ENCODE measurements around the gene PCDHGA12.

- TF ChIP-seq, protein P1, sequence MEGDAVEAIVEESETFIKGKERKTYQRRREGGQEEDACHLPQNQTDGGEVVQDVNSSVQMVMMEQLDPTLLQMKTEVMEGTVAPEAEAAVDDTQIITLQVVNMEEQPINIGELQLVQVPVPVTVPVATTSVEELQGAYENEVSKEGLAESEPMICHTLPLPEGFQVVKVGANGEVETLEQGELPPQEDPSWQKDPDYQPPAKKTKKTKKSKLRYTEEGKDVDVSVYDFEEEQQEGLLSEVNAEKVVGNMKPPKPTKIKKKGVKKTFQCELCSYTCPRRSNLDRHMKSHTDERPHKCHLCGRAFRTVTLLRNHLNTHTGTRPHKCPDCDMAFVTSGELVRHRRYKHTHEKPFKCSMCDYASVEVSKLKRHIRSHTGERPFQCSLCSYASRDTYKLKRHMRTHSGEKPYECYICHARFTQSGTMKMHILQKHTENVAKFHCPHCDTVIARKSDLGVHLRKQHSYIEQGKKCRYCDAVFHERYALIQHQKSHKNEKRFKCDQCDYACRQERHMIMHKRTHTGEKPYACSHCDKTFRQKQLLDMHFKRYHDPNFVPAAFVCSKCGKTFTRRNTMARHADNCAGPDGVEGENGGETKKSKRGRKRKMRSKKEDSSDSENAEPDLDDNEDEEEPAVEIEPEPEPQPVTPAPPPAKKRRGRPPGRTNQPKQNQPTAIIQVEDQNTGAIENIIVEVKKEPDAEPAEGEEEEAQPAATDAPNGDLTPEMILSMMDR (IDR thresholded peaks at IDR 0.05 in 2 of 3, conservative IDR thresholded peaks at IDR 0.05 in 1 of 3; ENCODE audit: borderline replicate concordance in 1 of 3, insufficient read depth in 1 of 3, low read depth in 2 of 3, low read length in 2 of 3) = no peak
- TF ChIP-seq ATF3 (IDR thresholded peaks at IDR 0.05) = no peak
- TF ChIP-seq POLR2A (IDR thresholded peaks at IDR 0.05; ENCODE audit: borderline replicate concordance, extremely low read depth, insufficient read depth, insufficient read length) = no peak
- TF ChIP-seq EGR1 (IDR thresholded peaks at IDR 0.05; ENCODE audit: low read depth) = no peak
- TF ChIP-seq EZH2 (IDR thresholded peaks at IDR 0.05) = no peak
- TF ChIP-seq ZFX (IDR thresholded peaks at IDR 0.05) = no peak
Observed at GRCh38 chr5:141389153-141390042, 40.9 kb upstream of the PCDHGA12 start.

Data from HCT116 (cell line).